Measurements from ENCODE around the gene FAM210B. TPM values are rescaled to one million over a fixed set of nuclear protein-coding genes. Genes with fewer than 3 reads are reported as not detected.

Gene FAM210B
- total and polyA plus RNA-seq, 2 of the 8 experiments (the other 6 are each of a cell fraction or from before 2014, with no cell fraction given) = 9.4 to 15.0 TPM

GRCh38 chr20:56363491-56363890, 4.7 kb downstream of the FAM210B start (continued):
- TF ChIP-seq CHD7 (IDR thresholded peaks at IDR 0.05; ENCODE audit: insufficient replicate concordance, low read length) = no peak
- TF ChIP-seq BACH1 (IDR thresholded peaks at IDR 0.05; ENCODE audit: low read length) = no peak
- TF ChIP-seq SP1 (IDR thresholded peaks at IDR 0.05; ENCODE audit: low read depth, low read length) = no peak

Data from H1 (cell line).